ENCODE data around the gene KRTAP1-1.

DNA sequence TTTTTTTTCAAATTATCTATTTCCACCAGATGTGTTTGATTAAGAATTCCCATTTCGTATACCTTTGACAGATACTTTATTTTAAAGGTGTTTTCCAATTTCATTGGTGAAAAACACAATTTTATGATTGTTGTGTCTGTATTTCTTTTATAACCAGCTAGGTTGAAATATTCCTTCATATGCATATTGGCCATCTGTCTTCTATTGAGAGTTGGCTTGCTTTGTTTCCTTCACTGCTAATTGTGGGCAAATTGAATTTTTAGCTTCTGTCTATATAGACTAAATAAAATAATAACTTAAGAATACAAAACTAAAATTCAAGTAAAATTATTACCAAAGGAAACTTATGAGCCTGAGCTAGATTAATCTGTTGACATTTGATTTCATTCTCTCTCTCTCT lies 46.1 kb downstream of the KRTAP1-1 start:
- TF ChIP-seq, protein P1, sequence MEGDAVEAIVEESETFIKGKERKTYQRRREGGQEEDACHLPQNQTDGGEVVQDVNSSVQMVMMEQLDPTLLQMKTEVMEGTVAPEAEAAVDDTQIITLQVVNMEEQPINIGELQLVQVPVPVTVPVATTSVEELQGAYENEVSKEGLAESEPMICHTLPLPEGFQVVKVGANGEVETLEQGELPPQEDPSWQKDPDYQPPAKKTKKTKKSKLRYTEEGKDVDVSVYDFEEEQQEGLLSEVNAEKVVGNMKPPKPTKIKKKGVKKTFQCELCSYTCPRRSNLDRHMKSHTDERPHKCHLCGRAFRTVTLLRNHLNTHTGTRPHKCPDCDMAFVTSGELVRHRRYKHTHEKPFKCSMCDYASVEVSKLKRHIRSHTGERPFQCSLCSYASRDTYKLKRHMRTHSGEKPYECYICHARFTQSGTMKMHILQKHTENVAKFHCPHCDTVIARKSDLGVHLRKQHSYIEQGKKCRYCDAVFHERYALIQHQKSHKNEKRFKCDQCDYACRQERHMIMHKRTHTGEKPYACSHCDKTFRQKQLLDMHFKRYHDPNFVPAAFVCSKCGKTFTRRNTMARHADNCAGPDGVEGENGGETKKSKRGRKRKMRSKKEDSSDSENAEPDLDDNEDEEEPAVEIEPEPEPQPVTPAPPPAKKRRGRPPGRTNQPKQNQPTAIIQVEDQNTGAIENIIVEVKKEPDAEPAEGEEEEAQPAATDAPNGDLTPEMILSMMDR (IDR thresholded peaks at IDR 0.05): no peak
- TF ChIP-seq EP300 (IDR thresholded peaks at IDR 0.05): no peak

Measured in esophagus muscularis mucosa (tissue), 3 donors.